GM18951 (cell line): Measurements from ENCODE around the gene IGF1R.

Experiments
- POLR2A ChIP-seq: IDR thresholded peaks from 4 replicates; pipeline ENCODE4 v1.6.1; 2011; ENCODE audit warnings: mild to moderate bottlenecking; ENCODE audit not compliant: insufficient read length, insufficient read depth; ENCODE audit errors: extremely low read depth
- in situ Hi-C: fragments of 300-500 bp; cut with MboI; formaldehyde crosslinking; loops from one replicate; pipeline ENCODE4 v1.12.0; 2022; ENCODE audit warnings: low sequenced_read_pairs, mixed read lengths, inconsistent platforms; ENCODE audit not compliant: unreplicated experiment

Gene IGF1R

GRCh38 chr15:98873441-98874218 lies 225.3 kb downstream of the IGF1R start:
- no peak for TF ChIP-seq POLR2A
- in situ Hi-C loops: no loop called here

DNA sequence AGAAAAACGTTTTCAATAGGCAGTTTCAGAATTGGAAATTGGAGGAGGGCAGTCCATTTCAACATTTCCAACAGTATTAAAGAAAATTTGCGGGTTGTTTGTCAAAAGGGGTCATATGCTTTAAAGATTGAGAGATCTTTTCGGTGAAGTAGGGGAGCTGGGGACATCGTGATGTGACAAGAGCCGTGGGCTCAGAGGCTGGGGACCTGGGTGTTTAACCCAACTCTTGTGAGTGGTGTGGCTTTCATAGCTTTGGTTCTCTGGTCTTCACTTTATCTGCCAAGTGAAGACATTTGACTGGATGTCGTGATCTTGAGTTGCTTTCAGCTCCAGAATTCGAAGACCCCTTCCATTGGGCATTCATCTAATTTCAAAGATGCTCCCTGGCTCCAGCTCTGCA lies 226.0 kb downstream of the IGF1R start:
- in situ Hi-C loops: no loop called here
- no peak for TF ChIP-seq POLR2A

- no peak for TF ChIP-seq POLR2A
- in situ Hi-C loops: no loop called here
Measured at GRCh38 chr15:98874773-98875172, 226.4 kb downstream of the IGF1R start.

DNA sequence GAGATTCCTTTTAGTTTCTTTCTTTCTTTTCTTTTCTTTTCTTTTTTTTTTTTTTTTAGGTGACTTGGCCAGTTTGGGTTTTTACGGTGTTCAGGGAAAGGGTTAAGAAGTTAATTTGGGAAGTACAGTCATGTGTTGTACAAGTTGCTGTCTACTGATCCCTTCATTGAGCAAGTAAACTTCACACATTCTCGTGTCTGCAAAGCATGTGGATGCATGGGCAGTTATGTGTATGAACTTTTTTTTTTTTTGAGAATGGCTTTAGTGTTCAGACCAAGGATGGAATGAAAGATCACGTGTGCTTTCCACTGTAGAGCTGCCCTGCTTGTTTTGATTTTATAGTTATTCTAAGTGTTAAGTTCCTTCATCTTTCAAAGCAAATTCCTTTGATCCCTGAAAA lies 227.0 kb downstream of the IGF1R start:
- in situ Hi-C loops: no loop called here

GRCh38 chr15:98876451-98877369 lies 228.4 kb downstream of the IGF1R start:
- TF ChIP-seq POLR2A: no peak
- in situ Hi-C loops: no loop called here

More for the DNA sequence above, 227.0 kb downstream of the IGF1R start:
- no peak for TF ChIP-seq POLR2A

GRCh38 chr15:98878172-98878571 lies 229.8 kb downstream of the IGF1R start:
- TF ChIP-seq POLR2A: no peak
- in situ Hi-C loops: no loop called here

GRCh38 chr15:98878862-98879261 lies 230.5 kb downstream of the IGF1R start:
- in situ Hi-C loops: no loop called here
- TF ChIP-seq POLR2A: no peak

DNA sequence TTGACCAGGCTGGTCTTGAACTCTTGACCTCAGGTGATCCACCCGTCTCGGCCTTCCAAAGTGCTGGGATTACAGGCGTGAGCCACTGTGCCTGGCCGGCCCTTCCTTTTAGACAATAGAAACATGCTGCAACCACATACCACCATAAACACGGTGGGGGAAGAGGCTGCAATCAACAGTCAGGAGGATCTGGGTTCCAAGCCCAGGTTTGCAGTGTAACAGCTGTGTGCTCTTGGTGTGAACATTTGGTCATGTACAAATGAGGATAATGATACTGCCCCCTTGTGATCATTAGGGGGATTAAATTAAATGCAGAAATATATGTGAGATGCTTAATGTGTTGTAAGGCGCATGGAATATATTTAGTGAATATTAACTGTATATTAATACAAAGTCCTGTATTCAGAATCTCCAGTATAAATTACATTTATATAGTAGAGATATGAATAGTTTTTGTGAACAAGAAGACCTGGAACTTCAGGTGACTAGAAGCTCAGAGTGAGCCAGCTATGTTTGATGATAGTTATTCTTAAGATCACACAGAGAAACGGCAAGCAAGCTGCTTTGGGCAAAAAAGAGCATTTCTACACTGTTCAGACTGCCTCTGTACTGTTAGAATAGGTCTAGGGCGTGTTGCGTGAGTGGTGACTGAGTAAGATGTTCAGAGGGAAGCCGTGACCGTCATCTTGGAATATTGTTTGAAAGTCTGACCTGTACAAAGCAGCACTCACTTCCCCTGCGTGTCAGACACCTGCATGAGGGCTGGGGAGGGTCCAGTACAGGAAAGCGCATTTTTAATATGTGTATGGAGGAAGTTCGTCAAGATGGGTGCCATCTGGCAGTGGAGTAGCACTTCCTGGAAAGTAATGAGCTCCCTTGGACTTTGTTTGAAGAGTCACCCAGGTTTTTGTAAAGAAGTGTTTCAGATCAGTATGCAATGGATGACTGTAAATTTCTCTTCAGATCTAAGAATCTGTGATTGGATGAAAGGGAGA lies 233.5 kb downstream of the IGF1R start:
- in situ Hi-C loops: no loop called here
- no peak for TF ChIP-seq POLR2A

GRCh38 chr15:98883478-98883877 lies 235.1 kb downstream of the IGF1R start:
- no peak for TF ChIP-seq POLR2A

DNA sequence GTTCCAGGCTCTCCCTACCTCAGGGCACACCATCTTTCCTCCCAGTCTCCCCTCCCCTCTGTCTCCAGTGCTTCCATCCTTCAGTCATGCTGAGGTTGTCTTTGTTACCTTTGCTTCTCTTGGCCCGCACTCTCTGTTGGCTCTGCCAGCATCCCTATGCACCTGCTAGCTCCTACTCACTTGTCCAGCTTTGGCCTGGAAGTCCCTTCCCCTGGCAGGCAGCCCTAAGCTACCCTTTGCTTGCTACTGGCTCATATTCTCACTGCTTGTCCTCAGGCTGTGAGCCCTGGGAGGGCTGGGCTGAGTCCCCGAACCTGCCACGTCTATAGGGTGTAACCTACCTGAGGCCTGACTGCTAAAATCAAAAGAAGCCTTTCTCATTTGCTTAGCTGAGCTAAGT lies 236.6 kb downstream of the IGF1R start:
- in situ Hi-C loops: no loop called here
- no peak for TF ChIP-seq POLR2A

More at GRCh38 chr15:98883478-98883877, 235.1 kb downstream of the IGF1R start:
- in situ Hi-C loops: no loop called here

- TF ChIP-seq POLR2A: no peak
Measured at GRCh38 chr15:98887976-98888375, 239.6 kb downstream of the IGF1R start.

DNA sequence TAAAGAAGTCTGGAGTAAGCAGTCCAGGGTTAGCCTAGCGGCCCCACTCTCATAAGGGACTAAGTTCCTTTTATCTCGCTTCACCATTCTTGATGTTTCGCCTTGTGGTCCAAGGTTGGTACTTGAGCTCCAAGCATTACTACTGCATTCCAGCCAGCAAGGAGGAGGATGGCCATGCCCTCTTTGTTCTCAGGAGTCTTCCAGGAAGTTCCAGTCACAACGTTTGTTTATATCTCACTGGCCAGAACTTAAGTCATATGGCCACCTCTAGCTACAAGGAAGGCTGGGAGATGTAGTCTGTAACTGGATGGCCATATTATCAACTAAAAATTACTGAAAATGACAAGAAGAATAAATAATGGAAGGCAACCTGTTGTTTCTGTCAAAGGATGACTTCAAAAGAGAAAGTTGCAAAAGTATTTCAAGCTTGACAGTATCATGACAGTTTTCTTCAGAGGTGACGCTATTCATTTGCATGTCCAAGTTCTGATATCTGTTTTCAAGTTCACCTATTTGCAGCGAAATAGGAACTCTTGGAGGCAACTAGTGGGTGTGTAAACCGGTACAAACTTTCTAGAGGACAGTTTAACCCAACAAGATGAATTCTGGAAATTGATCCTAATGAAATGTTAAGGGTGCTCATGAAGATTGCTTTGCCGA lies 240.6 kb downstream of the IGF1R start:
- TF ChIP-seq POLR2A: no peak
- in situ Hi-C loops: no loop called here

More at GRCh38 chr15:98887976-98888375, 239.6 kb downstream of the IGF1R start:
- in situ Hi-C loops: no loop called here
